BE2C (cell line): Measurements from ENCODE around the gene RNF150.

Source experiments
- DNase-seq: peaks from one replicate; pipeline ENCODE4 v3.0.0-alpha.2; 2020
- H3K27me3 ChIP-seq: fragments of 250-450 bp; sonication (Bioruptor Pico); 2 replicates; pipeline ENCODE4 v1.5.1; 2020; ENCODE audit warnings: mild to moderate bottlenecking
- H3K36me3 ChIP-seq: fragments of 250-450 bp; sonication (Bioruptor Pico); 2 replicates; pipeline ENCODE4 v1.5.1; 2020; ENCODE audit warnings: mild to moderate bottlenecking
- H3K4me1 ChIP-seq: fragments of 250-450 bp; sonication (Bioruptor Pico); 2 replicates; pipeline ENCODE4 v1.5.1; 2020
- H3K4me3 ChIP-seq: 2 replicates; pipeline ENCODE4 v1.5.1; 2011; ENCODE audit warnings: low read depth, low read length
- H3K9me3 ChIP-seq: fragments of 250-450 bp; sonication (Bioruptor Pico); 2 replicates; pipeline ENCODE4 v1.5.1; 2020
- CTCF ChIP-seq: IDR thresholded peaks from 2 replicates; pipeline ENCODE4 v1.5.1; 2012; ENCODE audit warnings: mild to moderate bottlenecking, low read depth, low read length

RNF150 gene

GRCh38 chr4:140846736-140847135 is 286.5 kb downstream of the RNF150 start:
- no peak for TF ChIP-seq CTCF
- no peaks in the 10 kb centered on the region for H3K9me3 ChIP-seq
- H3K4me3 ChIP-seq, result no peak overlapping the region
- H3K4me1 ChIP-seq, result no peaks in the 10 kb centered on the region
- no peaks in the 10 kb centered on the region for H3K27me3 ChIP-seq
- DNase-seq, result no peak
- H3K36me3 ChIP-seq, result no peaks in the 10 kb centered on the region

GRCh38 chr4:140844061-140844460 is 289.2 kb downstream of the RNF150 start:
- Histone ChIP-seq H3K27me3 (no peaks in the 10 kb centered on the region), H3K9me3 (no peaks in the 10 kb centered on the region; the same call in 1 of the 2 replicates), H3K36me3 (no peaks in the 10 kb centered on the region), H3K4me1 (peaks cover 4% of the 10 kb centered on the region), H3K4me3 (no peak overlapping the region)
- no peak for TF ChIP-seq CTCF
- no peak for DNase-seq

- H3K27me3 ChIP-seq, result no peaks in the 10 kb centered on the region
- H3K4me1 ChIP-seq, result peaks cover 12% of the 10 kb centered on the region
- DNase-seq, result no peak
- TF ChIP-seq CTCF, result no peak
- no peaks in the 10 kb centered on the region; the same call in 1 of the 2 replicates for H3K9me3 ChIP-seq
- no peaks in the 10 kb centered on the region for H3K36me3 ChIP-seq
- H3K4me3 ChIP-seq, result no peak overlapping the region
Observed at GRCh38 chr4:140841186-140841585, 292.1 kb downstream of the RNF150 start.

- DNase-seq, result no peak
- Histone ChIP-seq H3K9me3 (no peaks in the 10 kb centered on the region; the same call in 1 of the 2 replicates), H3K36me3 (no peaks in the 10 kb centered on the region), H3K27me3 (no peaks in the 10 kb centered on the region), H3K4me1 (peaks cover 12% of the 10 kb centered on the region), H3K4me3 (no peak overlapping the region)
- no peak for TF ChIP-seq CTCF
Observed at GRCh38 chr4:140839888-140840790, 293.1 kb downstream of the RNF150 start.

GRCh38 chr4:140839406-140839805 is 293.9 kb downstream of the RNF150 start:
- DNase-seq, result no peak
- TF ChIP-seq CTCF, result no peak
- no peaks in the 10 kb centered on the region; the same call in 1 of the 2 replicates for H3K9me3 ChIP-seq
- H3K4me1 ChIP-seq, result peaks cover 12% of the 10 kb centered on the region
- H3K27me3 ChIP-seq, result no peaks in the 10 kb centered on the region
- H3K4me3 ChIP-seq, result no peak overlapping the region
- no peaks in the 10 kb centered on the region for H3K36me3 ChIP-seq

- TF ChIP-seq CTCF, result no peak
- no peaks in the 10 kb centered on the region for H3K27me3 ChIP-seq
- no peak for DNase-seq
- H3K4me3 ChIP-seq, result no peak overlapping the region
- H3K36me3 ChIP-seq, result no peaks in the 10 kb centered on the region
- H3K9me3 ChIP-seq, result no peaks in the 10 kb centered on the region; the same call in 1 of the 2 replicates
- H3K4me1 ChIP-seq, result peaks cover 12% of the 10 kb centered on the region
Observed at GRCh38 chr4:140837736-140838135, 295.5 kb downstream of the RNF150 start.
